GM21515 (cell line): ENCODE data around the gene NPC1L1.
"Not testable (repeated sequence)": the region's sequence is repeated elsewhere in the genome, so short reads cannot be mapped to it uniquely, and the experiment has no call there.

ENCODE experiments used
- ATAC-seq: cut with Tn5 transposase; IDR thresholded peaks from one replicate; pipeline ENCODE4 v1.9.1; 2021; ENCODE audit not compliant: unreplicated experiment

The NPC1L1 gene

GRCh38 chr7:44565097-44565794 is 24.1 kb upstream of the NPC1L1 start:
- no peak for ATAC-seq

GRCh38 chr7:44564606-44565005 is 23.5 kb upstream of the NPC1L1 start:
- ATAC-seq = no peak

GRCh38 chr7:44563171-44563679 is 22.1 kb upstream of the NPC1L1 start:
- no peak for ATAC-seq

- ATAC-seq = not testable (repeated sequence)
Observed at GRCh38 chr7:44562622-44562962, 21.5 kb upstream of the NPC1L1 start.

- ATAC-seq = no peak
Observed at GRCh38 chr7:44561962-44562621, 21.0 kb upstream of the NPC1L1 start.

GRCh38 chr7:44561481-44561880 is 20.4 kb upstream of the NPC1L1 start:
- ATAC-seq = no peak

GRCh38 chr7:44559485-44559884 is 18.4 kb upstream of the NPC1L1 start:
- ATAC-seq = no peak

GRCh38 chr7:44557485-44557884 is 16.4 kb upstream of the NPC1L1 start:
- ATAC-seq = no peak

- ATAC-seq = no peak
Observed at GRCh38 chr7:44555350-44555749, 14.2 kb upstream of the NPC1L1 start.

GRCh38 chr7:44552473-44553005 is 11.4 kb upstream of the NPC1L1 start:
- ATAC-seq = not testable (repeated sequence)

- ATAC-seq = no peak
Observed at GRCh38 chr7:44549457-44549856, 8.3 kb upstream of the NPC1L1 start.

GRCh38 chr7:44548893-44549292 is 7.8 kb upstream of the NPC1L1 start:
- ATAC-seq = no peak

- no peak for ATAC-seq
Observed at GRCh38 chr7:44547536-44548231, 6.6 kb upstream of the NPC1L1 start.

- ATAC-seq = no peak
Observed at GRCh38 chr7:44541876-44542610, 913 bp upstream of the NPC1L1 start.

GRCh38 chr7:44540592-44541027 is 520 bp downstream of the NPC1L1 start:
- ATAC-seq = no peak

- ATAC-seq = no peak
Observed at GRCh38 chr7:44539669-44540506, 1.2 kb downstream of the NPC1L1 start.

- ATAC-seq = no peak
Observed at GRCh38 chr7:44538798-44539668, 2.1 kb downstream of the NPC1L1 start.

GRCh38 chr7:44538093-44538797 is 2.9 kb downstream of the NPC1L1 start:
- no peak for ATAC-seq

GRCh38 chr7:44537442-44537841 is 3.7 kb downstream of the NPC1L1 start:
- no peak for ATAC-seq
